Activated T-helper 17 cell treated with anti-CD3 and anti-CD28 coated beads, Interleukin-2, amount 50 U/mL, for 72 hours (primary cell): Measurements from ENCODE around the gene ANKZF1. TPM values are rescaled to one million over a fixed set of nuclear protein-coding genes. Genes with fewer than 3 reads are reported as not detected.
"Not testable (repeated sequence)": the region's sequence is repeated elsewhere in the genome, so short reads cannot be mapped to it uniquely, and the experiment has no call there.

Experiments used
- ATAC-seq: fragments of 150-1000 bp; cut with Tn5 transposase; replicated peaks from 2 replicates; pipeline ENCODE4 v1.10.0; 2021; ENCODE audit warnings: mild to moderate bottlenecking, moderate library complexity
- H3K27ac Mint-ChIP-seq: one replicate; pipeline ENCODE4 v1.8.0; 2022; ENCODE audit warnings: mixed read lengths
- H3K27me3 Mint-ChIP-seq: one replicate; pipeline ENCODE4 v1.8.0; 2022; ENCODE audit warnings: mixed read lengths
- H3K36me3 Mint-ChIP-seq: one replicate; pipeline ENCODE4 v1.8.0; 2022; ENCODE audit warnings: low read depth, mild to moderate bottlenecking, mixed read lengths
- H3K4me1 Mint-ChIP-seq: one replicate; pipeline ENCODE4 v1.8.0; 2022; ENCODE audit warnings: mixed read lengths
- H3K4me3 Mint-ChIP-seq: one replicate; pipeline ENCODE4 v1.8.0; 2022; ENCODE audit warnings: mild to moderate bottlenecking, mixed read lengths
- H3K9me3 Mint-ChIP-seq: one replicate; pipeline ENCODE4 v1.8.0; 2022; ENCODE audit warnings: mixed read lengths
- total RNA-seq, 2 donors: library from RNA; stranded (reverse); gene quantifications; one replicate each; pipeline ENCODE4 v1.2.3, GENCODE V29; 2022

The ANKZF1 gene
- total RNA-seq = 100 to 1,000 TPM; 109 to 367 TPM

GRCh38 chr2:219229305-219230058, at the start of gene ANKZF1, which contains the start of gene ATG9A:
TSS of gene ANKZF1 (plus strand) at chr2:219229806. CDS start at chr2:219230258, 452 bp downstream.
TSS of gene ATG9A (minus strand) at chr2:219229636. CDS start at chr2:219228024, 1,612 bp downstream.
- Mint-ChIP-seq H3K27ac (peak within 1 kb of the TSS; percentile 99), H3K4me3 (peak within 1 kb of the TSS; percentile 97), H3K4me1 (peaks cover 16% of the 10 kb centered on the region), H3K27me3 (no peaks in the 10 kb centered on the region), H3K9me3 (no peaks in the 10 kb centered on the region), H3K36me3 (peaks cover 97% of the 10 kb centered on the region)
- peak; percentile 97 for ATAC-seq

- no peaks in the 10 kb centered on the region for H3K9me3 Mint-ChIP-seq
- no peak for ATAC-seq
- H3K36me3 Mint-ChIP-seq = peaks cover 88% of the 10 kb centered on the region
- H3K27me3 Mint-ChIP-seq = no peaks in the 10 kb centered on the region
- H3K4me3 Mint-ChIP-seq = peak overlapping the region; percentile 99
- peak overlapping the region; percentile 58 for H3K27ac Mint-ChIP-seq
- H3K4me1 Mint-ChIP-seq = peaks cover 28% of the 10 kb centered on the region
Measured at GRCh38 chr2:219180961-219181360, 48.6 kb upstream of the ANKZF1 start.

GRCh38 chr2:219181531-219181930, 48.1 kb upstream of the ANKZF1 start:
- H3K9me3 Mint-ChIP-seq = no peaks in the 10 kb centered on the region
- H3K27me3 Mint-ChIP-seq = no peaks in the 10 kb centered on the region
- ATAC-seq = no peak
- peak overlapping the region; percentile 99 for H3K4me3 Mint-ChIP-seq
- H3K27ac Mint-ChIP-seq = peak overlapping the region; percentile 58
- peaks cover 28% of the 10 kb centered on the region for H3K4me1 Mint-ChIP-seq
- H3K36me3 Mint-ChIP-seq = peaks cover 86% of the 10 kb centered on the region

- no peak for ATAC-seq
- no peaks in the 10 kb centered on the region for H3K9me3 Mint-ChIP-seq
- H3K27ac Mint-ChIP-seq = peak overlapping the region; percentile 57
Measured at GRCh38 chr2:219182331-219183150, 47.1 kb upstream of the ANKZF1 start.

GRCh38 chr2:219183151-219183772, 46.3 kb upstream of the ANKZF1 start:
- H3K9me3 Mint-ChIP-seq = no peaks in the 10 kb centered on the region
- H3K36me3 Mint-ChIP-seq = peaks cover 76% of the 10 kb centered on the region
- H3K27ac Mint-ChIP-seq = peak overlapping the region; percentile 57
- H3K4me1 Mint-ChIP-seq = peaks cover 33% of the 10 kb centered on the region
- H3K27me3 Mint-ChIP-seq = no peaks in the 10 kb centered on the region
- ATAC-seq = no peak
- no peak overlapping the region for H3K4me3 Mint-ChIP-seq

More at GRCh38 chr2:219182331-219183150, 47.1 kb upstream of the ANKZF1 start:
- Mint-ChIP-seq H3K36me3 (peaks cover 79% of the 10 kb centered on the region), H3K27me3 (no peaks in the 10 kb centered on the region), H3K4me3 (no peak overlapping the region), H3K4me1 (peaks cover 33% of the 10 kb centered on the region)

- Mint-ChIP-seq H3K27me3 (no peaks in the 10 kb centered on the region), H3K9me3 (no peaks in the 10 kb centered on the region), H3K4me3 (no peak overlapping the region), H3K36me3 (peaks cover 68% of the 10 kb centered on the region), H3K4me1 (peaks cover 31% of the 10 kb centered on the region), H3K27ac (peak overlapping the region; percentile 57)
- no peak for ATAC-seq
Measured at GRCh38 chr2:219184121-219184520, 45.5 kb upstream of the ANKZF1 start.

- Mint-ChIP-seq H3K36me3 (peaks cover 41% of the 10 kb centered on the region), H3K27me3 (no peaks in the 10 kb centered on the region), H3K4me3 (peak overlapping the region; percentile 6), H3K27ac (peak overlapping the region; percentile 4), H3K4me1 (peaks cover 18% of the 10 kb centered on the region), H3K9me3 (no peaks in the 10 kb centered on the region)
- ATAC-seq = peak; percentile 94
Measured at GRCh38 chr2:219186754-219187456, 42.7 kb upstream of the ANKZF1 start.

GRCh38 chr2:219197388-219197787, 32.2 kb upstream of the ANKZF1 start:
- Mint-ChIP-seq H3K27me3 (peaks cover 5% of the 10 kb centered on the region), H3K36me3 (no peaks in the 10 kb centered on the region), H3K4me1 (no peaks in the 10 kb centered on the region), H3K9me3 (no peaks in the 10 kb centered on the region), H3K27ac (no peak overlapping the region), H3K4me3 (no peak overlapping the region)
- no peak for ATAC-seq

GRCh38 chr2:219198974-219199373, 30.6 kb upstream of the ANKZF1 start:
- Mint-ChIP-seq H3K4me3 (no peak overlapping the region), H3K36me3 (no peaks in the 10 kb centered on the region), H3K27me3 (peaks cover 5% of the 10 kb centered on the region), H3K27ac (no peak overlapping the region), H3K9me3 (no peaks in the 10 kb centered on the region), H3K4me1 (no peaks in the 10 kb centered on the region)
- ATAC-seq = no peak

- H3K4me1 Mint-ChIP-seq = no peaks in the 10 kb centered on the region
- H3K4me3 Mint-ChIP-seq = no peak overlapping the region
- no peaks in the 10 kb centered on the region for H3K36me3 Mint-ChIP-seq
- H3K27me3 Mint-ChIP-seq = peaks cover 5% of the 10 kb centered on the region
- no peak overlapping the region for H3K27ac Mint-ChIP-seq
- no peak for ATAC-seq
- H3K9me3 Mint-ChIP-seq = no peaks in the 10 kb centered on the region
Measured at GRCh38 chr2:219199470-219200211, 30.0 kb upstream of the ANKZF1 start.

GRCh38 chr2:219200502-219201326, 28.9 kb upstream of the ANKZF1 start:
- not testable (repeated sequence) for H3K27me3 Mint-ChIP-seq, H3K36me3 Mint-ChIP-seq, H3K9me3 Mint-ChIP-seq, ATAC-seq, H3K27ac Mint-ChIP-seq, H3K4me1 Mint-ChIP-seq
- H3K4me3 Mint-ChIP-seq = peak overlapping the region; percentile 50

- not testable (repeated sequence) for H3K36me3 Mint-ChIP-seq, H3K9me3 Mint-ChIP-seq, H3K27ac Mint-ChIP-seq, H3K4me1 Mint-ChIP-seq, H3K4me3 Mint-ChIP-seq, ATAC-seq, H3K27me3 Mint-ChIP-seq
Measured at GRCh38 chr2:219201331-219201730, 28.3 kb upstream of the ANKZF1 start.
